HG03280 (cell line): ENCODE results near the gene FANCI.

Experiments used
- ATAC-seq: cut with Tn5 transposase; IDR thresholded peaks from one replicate; pipeline ENCODE4 v1.9.1; 2021; ENCODE audit warnings: mild to moderate bottlenecking, moderate library complexity; ENCODE audit not compliant: unreplicated experiment

FANCI gene

GRCh38 chr15:89243691-89244573 is at the start of gene FANCI:
FANCI (plus strand) TSS chr15:89243979; CDS start chr15:89247648, 3,669 bp downstream.
- ATAC-seq = peak; percentile 94

DNA sequence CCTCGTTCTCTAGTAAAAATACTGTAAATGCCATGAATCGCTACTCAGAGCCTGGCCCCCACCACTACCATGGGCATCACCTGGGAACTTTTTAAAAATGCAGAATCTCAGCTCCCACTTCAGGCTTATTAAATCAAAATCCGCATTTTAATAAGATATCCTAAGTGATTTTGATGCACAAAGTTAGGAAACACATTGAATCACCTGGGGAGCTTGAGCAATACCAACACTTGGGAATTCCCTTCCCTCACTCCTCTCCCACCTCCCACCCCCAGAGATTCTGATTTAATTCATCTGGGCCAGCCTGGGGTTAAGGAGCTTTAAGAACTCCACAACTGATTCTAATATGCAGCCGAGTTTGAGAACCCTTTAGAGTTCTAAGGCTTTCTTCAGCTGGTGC is 49.2 kb upstream of the FANCI start:
- no peak for ATAC-seq

DNA sequence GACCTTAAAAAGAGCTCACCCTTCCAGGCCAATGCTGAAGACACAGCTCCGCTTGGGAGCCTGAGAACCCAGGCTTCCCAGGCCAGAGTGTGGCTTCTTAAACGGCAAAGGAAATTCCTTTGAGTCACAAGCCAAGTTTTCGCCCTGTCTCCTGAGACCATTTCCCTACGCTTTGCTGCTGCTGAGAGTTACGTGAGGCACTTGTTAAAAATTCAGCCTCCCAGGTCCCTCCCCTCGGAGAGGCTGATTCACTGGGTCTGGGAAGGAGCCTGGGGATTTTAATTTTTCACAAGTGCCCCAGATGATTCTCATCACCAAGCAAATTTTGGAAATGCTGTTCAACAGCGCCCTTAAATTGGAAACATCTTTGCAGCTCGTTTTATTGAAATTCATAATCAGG is 47.9 kb upstream of the FANCI start:
- no peak for ATAC-seq

DNA sequence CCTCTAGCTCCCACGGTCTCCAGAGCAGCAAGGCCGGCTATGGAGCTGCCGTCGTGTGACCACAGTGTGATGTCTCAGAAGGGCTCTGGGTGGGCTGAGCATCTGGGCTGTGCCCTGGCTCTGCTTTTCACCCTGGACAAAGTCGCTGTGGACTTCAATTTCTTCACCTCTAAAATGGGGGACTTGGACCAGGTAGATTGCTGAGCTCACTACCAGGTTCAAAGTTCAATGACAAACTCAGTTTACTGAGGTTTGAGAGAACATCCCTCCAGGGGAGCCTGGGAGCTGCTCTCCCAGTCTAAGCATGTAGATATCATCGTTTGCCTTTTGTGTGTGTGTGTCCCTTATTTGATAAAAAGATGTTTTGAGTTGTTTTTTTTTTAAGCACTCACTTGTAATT is 47.5 kb upstream of the FANCI start:
- ATAC-seq = no peak

- no peak for ATAC-seq
These were observed 46.8 kb upstream of the FANCI start for GRCh38 chr15:89196994-89197393.

DNA sequence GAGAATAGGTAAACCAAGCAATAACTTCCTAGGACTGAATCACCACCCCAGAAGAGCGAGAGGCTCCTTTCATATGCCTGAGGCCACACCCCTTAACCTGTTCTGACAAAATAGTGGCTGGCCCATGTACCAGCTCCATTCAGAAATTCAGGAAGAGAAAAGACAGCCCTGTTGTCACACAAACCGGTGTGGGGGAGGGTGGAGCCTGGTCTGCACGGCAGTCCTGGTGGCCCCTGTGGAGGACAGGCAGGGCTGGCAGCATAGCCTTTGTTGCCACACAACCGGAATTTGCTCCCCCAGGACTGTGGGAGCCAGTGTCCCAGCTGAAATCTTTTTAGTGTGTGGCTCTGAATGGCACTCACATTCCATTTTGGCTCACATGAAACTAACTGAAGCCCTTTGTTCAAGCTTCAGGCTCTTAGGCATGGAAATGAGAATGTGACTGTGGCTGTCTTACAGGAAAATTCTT is 46.2 kb upstream of the FANCI start:
- ATAC-seq = no peak

DNA sequence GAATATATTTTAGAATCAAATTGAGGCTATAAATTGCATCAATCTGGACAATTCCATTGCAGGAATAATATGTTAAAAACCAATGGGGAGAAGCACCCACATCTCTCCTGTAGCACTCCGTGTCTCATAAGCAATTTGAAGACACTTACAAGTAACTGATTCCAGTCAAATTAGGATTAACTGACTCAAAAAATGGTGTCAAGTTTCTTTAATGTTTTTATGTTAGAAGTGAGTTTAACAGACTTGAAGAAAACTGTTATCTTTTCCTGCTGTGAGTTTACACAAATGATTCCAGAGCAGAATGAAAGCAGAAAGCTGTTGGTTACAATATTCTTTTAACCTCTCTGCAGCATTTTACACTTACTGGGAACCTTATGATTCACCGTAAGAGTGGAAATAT is 45.6 kb upstream of the FANCI start:
- no peak for ATAC-seq

DNA sequence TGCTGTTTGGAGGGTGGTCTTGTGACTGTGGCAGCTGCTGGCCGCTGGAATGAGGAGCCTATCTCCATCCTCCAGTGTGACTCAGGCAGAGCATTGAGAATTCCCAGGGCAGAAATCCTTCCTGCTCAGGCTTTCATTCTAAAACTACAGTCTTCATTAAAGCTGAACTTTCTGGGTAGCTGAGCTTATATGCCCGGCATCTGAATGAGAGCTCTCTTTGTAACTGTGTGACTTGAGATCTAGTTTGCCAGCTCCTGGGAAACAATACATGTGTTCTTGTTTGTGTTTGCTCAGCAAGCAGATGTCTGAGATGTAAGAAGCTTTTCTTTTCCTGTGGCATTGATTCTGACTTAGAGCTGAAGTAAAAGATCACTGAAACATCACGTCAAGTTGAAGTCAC is 44.8 kb upstream of the FANCI start:
- no peak for ATAC-seq

DNA sequence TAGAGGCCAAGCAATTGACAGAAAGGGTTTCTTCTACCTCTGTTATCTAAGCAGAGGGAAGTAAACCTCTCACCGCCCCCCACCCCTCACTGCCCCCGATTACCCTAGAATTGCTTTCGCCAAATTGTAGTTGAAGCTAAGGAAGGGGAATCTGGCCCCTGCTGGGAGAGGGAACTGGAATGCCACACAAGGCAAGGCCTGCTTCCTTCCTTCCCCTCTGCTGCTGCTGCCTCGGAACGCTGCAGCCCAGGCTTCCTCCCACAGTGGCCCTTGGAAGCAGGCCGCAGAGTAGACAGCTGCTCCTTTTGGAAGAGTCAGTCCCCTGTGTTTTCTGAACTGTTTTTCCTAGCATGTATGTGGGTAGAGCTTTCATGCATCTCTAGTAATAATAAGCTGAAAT is 44.0 kb upstream of the FANCI start:
- ATAC-seq = no peak

GRCh38 chr15:89200182-89200581 is 43.6 kb upstream of the FANCI start:
- ATAC-seq = no peak

- ATAC-seq = no peak
These were observed 42.2 kb upstream of the FANCI start for GRCh38 chr15:89201465-89202005.

DNA sequence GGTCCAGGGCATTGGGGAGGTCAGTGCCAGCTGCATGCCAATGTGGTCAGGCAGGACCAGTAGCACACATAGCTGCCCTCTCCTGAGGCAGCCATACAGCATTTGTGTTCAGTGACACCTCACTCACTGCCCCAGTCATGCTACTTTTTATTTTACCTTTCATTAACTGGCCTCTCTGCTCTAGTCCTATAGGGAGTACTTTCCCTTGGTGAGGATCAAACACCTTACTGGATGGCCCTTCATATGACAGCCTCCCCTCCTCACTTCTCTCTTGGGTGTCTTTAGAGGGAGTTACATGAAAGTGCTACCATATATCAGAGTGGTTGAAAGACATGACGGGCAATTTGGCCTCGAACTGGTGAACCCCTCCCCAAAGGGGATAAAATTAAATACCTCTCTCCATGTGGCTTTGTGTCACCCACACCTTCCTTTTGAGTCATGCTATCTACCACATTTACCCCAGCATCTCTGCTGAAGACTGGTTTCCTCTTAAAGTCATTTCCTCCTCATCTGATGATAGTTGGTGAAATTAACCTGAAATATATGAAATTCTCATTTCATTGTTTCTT is 40.0 kb upstream of the FANCI start:
- no peak for ATAC-seq

- ATAC-seq = no peak
These were observed 37.7 kb upstream of the FANCI start for GRCh38 chr15:89205991-89206585.

DNA sequence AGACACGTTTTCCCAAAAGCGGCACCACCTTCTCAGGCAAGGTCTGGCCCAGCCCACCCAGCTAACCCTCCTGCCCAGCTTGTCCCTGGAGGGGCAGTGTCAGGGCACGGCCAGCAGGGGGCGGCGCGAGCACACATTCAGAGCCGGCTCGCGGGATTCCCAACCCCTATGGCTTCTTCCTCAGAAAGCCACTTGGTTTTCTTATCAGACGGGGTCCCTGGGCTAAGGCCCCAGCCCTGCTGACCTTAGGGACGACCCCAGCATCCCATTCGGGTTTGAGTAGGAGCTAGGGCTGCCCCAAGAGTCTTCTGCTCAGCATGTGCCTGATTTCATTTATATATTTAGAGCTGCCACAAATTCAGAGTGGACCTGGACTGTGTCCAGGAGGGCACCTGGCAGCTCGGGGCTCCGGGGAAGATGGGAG is 36.9 kb upstream of the FANCI start:
- ATAC-seq = peak; percentile 86

DNA sequence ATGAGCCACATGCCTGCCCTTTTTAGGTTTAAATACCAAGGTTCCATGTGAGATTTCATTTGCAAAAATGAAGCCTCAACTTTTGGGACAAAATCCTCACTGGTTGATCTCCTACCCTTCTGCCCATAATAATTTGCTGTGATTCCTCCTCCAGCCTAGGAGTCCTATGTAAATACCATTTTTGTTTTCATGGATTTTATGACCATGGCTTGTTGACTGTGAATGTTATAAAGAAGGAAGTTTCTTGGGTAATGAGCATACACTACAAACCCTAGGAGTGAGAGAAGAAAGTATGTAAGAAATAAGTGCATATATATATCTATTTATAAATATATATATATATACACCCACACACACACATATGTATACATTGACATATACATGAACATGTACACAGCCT is 35.5 kb upstream of the FANCI start:
- no peak for ATAC-seq

GRCh38 chr15:89209057-89209456 is 34.7 kb upstream of the FANCI start:
- ATAC-seq = no peak

GRCh38 chr15:89211678-89212170 is 32.1 kb upstream of the FANCI start:
- no peak for ATAC-seq

- ATAC-seq = no peak
These were observed 28.2 kb upstream of the FANCI start for GRCh38 chr15:89215627-89216026.

- ATAC-seq = no peak
These were observed 26.7 kb upstream of the FANCI start for GRCh38 chr15:89217031-89217430.

DNA sequence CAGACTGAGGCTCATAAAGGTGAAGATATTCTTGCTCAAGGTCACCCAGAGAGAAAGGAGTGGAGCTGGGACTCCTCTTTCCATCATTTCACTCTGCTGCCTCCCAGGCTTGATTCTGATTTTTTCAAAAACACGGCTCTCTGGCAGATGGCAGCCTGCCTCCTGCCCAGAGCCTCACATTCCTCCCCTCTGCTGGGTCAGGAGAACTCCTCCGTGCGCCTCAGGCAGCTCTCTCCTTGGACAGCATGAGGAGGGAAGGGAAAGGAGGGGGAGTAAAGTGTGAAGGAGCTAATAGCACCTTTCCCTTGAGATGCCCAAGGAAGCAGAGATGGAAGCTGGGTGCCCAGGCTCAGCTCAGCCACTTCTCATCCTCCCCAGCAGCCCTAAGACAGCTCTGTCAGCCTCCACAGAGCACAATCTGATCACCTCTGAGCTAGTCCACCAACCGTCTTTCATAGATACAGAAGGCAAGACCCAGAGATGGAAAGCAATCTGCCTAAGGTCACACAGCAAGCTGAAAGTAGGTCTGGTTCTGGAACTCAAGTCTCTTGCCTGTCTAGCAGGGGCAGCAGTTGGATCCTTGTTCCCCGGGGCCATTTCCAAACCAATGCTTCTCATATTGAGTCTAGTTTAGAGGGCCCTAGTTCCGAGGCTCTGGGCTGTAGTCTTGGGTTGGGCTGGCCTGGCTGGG is 25.9 kb upstream of the FANCI start:
- ATAC-seq = no peak

GRCh38 chr15:89218531-89218930 is 25.2 kb upstream of the FANCI start:
- no peak for ATAC-seq
